GM19193 (cell line): ENCODE measurements around the gene DIDO1.

Experiments used
- POLR2A ChIP-seq: IDR thresholded peaks from 4 replicates; pipeline ENCODE4 v1.6.1; 2011; ENCODE audit not compliant: insufficient read depth, insufficient read length; ENCODE audit errors: extremely low read depth

The DIDO1 gene

GRCh38 chr20:62946918-62947317, 20.6 kb upstream of the DIDO1 start:
- no peak for TF ChIP-seq POLR2A

- TF ChIP-seq POLR2A: peak; percentile 7
Measured at GRCh38 chr20:62945771-62946339, 19.6 kb upstream of the DIDO1 start.

GRCh38 chr20:62944746-62945145, 18.4 kb upstream of the DIDO1 start:
- TF ChIP-seq POLR2A: no peak

- no peak for TF ChIP-seq POLR2A
Measured at GRCh38 chr20:62944184-62944583, 17.9 kb upstream of the DIDO1 start.

- no peak for TF ChIP-seq POLR2A
Measured at GRCh38 chr20:62943396-62943795, 17.1 kb upstream of the DIDO1 start.

- TF ChIP-seq POLR2A: no peak
Measured at GRCh38 chr20:62942456-62942855, 16.2 kb upstream of the DIDO1 start.

- no peak for TF ChIP-seq POLR2A
Measured at GRCh38 chr20:62941792-62942191, 15.5 kb upstream of the DIDO1 start.

- no peak for TF ChIP-seq POLR2A
Measured at GRCh38 chr20:62940875-62941274, 14.6 kb upstream of the DIDO1 start.

GRCh38 chr20:62938105-62938888, 12.0 kb upstream of the DIDO1 start, which contains the start of gene GID8:
GID8 (plus strand) TSS chr20:62938147; CDS start chr20:62941503, 3,356 bp downstream.
- TF ChIP-seq POLR2A: peak; percentile 35

GRCh38 chr20:62937268-62938104, 11.2 kb upstream of the DIDO1 start:
- peak; percentile 77 for TF ChIP-seq POLR2A

GRCh38 chr20:62935968-62936585, 9.8 kb upstream of the DIDO1 start:
- no peak for TF ChIP-seq POLR2A

GRCh38 chr20:62935204-62935967, 9.1 kb upstream of the DIDO1 start:
- no peak for TF ChIP-seq POLR2A

- TF ChIP-seq POLR2A: no peak
Measured at GRCh38 chr20:62933966-62934365, 7.7 kb upstream of the DIDO1 start.

GRCh38 chr20:62931464-62931863, 5.2 kb upstream of the DIDO1 start:
- no peak for TF ChIP-seq POLR2A

GRCh38 chr20:62929051-62929538, 2.8 kb upstream of the DIDO1 start:
- TF ChIP-seq POLR2A: peak; percentile 50
